SK-N-SH treated with all-trans-retinoic acid at 6 μM for 48 hours (cell line): Measurements from ENCODE around the gene ATL3.

ENCODE experiments used
- ATAC-seq: fragments of 200-7000 bp; cut with Tn5 transposase; 3 replicates; pipeline ENCODE4 v1.9.1; 2020; ENCODE audit warnings: mild to moderate bottlenecking, moderate library complexity
- ARNTL ChIP-seq: fragments of 450-650 bp; formaldehyde crosslinking; IDR thresholded peaks from 2 replicates; pipeline ENCODE4 v1.5.0; 2020; ENCODE audit warnings: low read depth, mild to moderate bottlenecking, moderate library complexity, borderline replicate concordance
- BACH2 ChIP-seq: fragments of 250-450 bp; sonication (Bioruptor Pico); IDR thresholded peaks from 2 replicates; pipeline ENCODE4 v1.9.0; 2021; ENCODE audit warnings: mild to moderate bottlenecking, borderline replicate concordance
- CSDC2 ChIP-seq: fragments of 250-450 bp; sonication (Bioruptor Pico); IDR thresholded peaks from 2 replicates; pipeline ENCODE4 v1.5.0; 2020; ENCODE audit warnings: mild to moderate bottlenecking, moderate library complexity
- ESRRG ChIP-seq: fragments of 250-450 bp; sonication (Bioruptor Pico); IDR thresholded peaks from 2 replicates; pipeline ENCODE4 v1.6.1; 2021; ENCODE audit warnings: mild to moderate bottlenecking
- GLIS3 ChIP-seq: fragments of 250-450 bp; sonication (Bioruptor Pico); IDR thresholded peaks from 2 replicates; pipeline ENCODE4 v1.5.0; 2020; ENCODE audit warnings: mild to moderate bottlenecking, moderate library complexity
- ISL1 ChIP-seq: fragments of 250-450 bp; sonication (Bioruptor Pico); IDR thresholded peaks from 2 replicates; pipeline ENCODE4 v2.1.2; 2022; ENCODE audit warnings: mild to moderate bottlenecking, moderate library complexity
- OSR1 ChIP-seq: fragments of 250-450 bp; sonication (Bioruptor Pico); IDR thresholded peaks from 2 replicates; pipeline ENCODE4 v1.8.0; 2022; ENCODE audit warnings: moderate library complexity, mild to moderate bottlenecking, inconsistent platforms
- PPARA ChIP-seq: fragments of 250-450 bp; sonication (Bioruptor Pico); IDR thresholded peaks from 2 replicates; pipeline ENCODE4 v1.5.0; 2020; ENCODE audit warnings: mild to moderate bottlenecking, borderline replicate concordance
- RARB ChIP-seq: fragments of 250-450 bp; sonication (Bioruptor Pico); IDR thresholded peaks from 2 replicates; pipeline ENCODE4 v1.8.0; 2021; ENCODE audit warnings: mild to moderate bottlenecking, moderate library complexity
- SNAI2 ChIP-seq: fragments of 250-450 bp; sonication (Bioruptor Pico); IDR thresholded peaks from 2 replicates; pipeline ENCODE4 v1.5.0; 2020; ENCODE audit warnings: mild to moderate bottlenecking, moderate library complexity
- TCF4 ChIP-seq: fragments of 250-450 bp; sonication (Bioruptor Pico); IDR thresholded peaks from 2 replicates; pipeline ENCODE4 v1.8.0; 2021; ENCODE audit warnings: mild to moderate bottlenecking, moderate library complexity, borderline replicate concordance
- TOX ChIP-seq: fragments of 250-450 bp; sonication (Bioruptor Pico); IDR thresholded peaks from 2 replicates; pipeline ENCODE4 v1.8.0; 2021; ENCODE audit warnings: mild to moderate bottlenecking, moderate library complexity, borderline replicate concordance
- ZC3H10 ChIP-seq: fragments of 250-450 bp; sonication (Bioruptor Pico); IDR thresholded peaks from 2 replicates; pipeline ENCODE4 v1.5.1; 2021; ENCODE audit warnings: mild to moderate bottlenecking, moderate library complexity
- ZFP3 ChIP-seq: fragments of 250-450 bp; sonication (Bioruptor Pico); IDR thresholded peaks from 2 replicates; pipeline ENCODE4 v1.5.0; 2020; ENCODE audit warnings: mild to moderate bottlenecking, moderate library complexity
- ZFP30 ChIP-seq: fragments of 450-650 bp; formaldehyde crosslinking; IDR thresholded peaks from 2 replicates; pipeline ENCODE4 v1.5.0; 2022; ENCODE audit warnings: mild to moderate bottlenecking, moderate library complexity
- ZNF565 ChIP-seq: fragments of 450-650 bp; formaldehyde crosslinking; conservative IDR thresholded peaks from 2 replicates; pipeline ENCODE4 v1.5.0; 2020; ENCODE audit warnings: low read depth, mild to moderate bottlenecking, moderate library complexity
- ZNF70 ChIP-seq: fragments of 450-650 bp; formaldehyde crosslinking; IDR thresholded peaks from 2 replicates; pipeline ENCODE4 v1.5.0; 2020; ENCODE audit warnings: mild to moderate bottlenecking, moderate library complexity
- TF ChIP-seq, protein P1 (sequence below): fragments of 250-450 bp; sonication (Bioruptor Pico); IDR thresholded peaks from 2 replicates; pipeline ENCODE4 v1.5.1; 2021; ENCODE audit warnings: mild to moderate bottlenecking, moderate library complexity
- TF ChIP-seq, protein P2 (sequence below): fragments of 250-450 bp; sonication (Bioruptor Pico); IDR thresholded peaks from 2 replicates; pipeline ENCODE4 v1.5.1; 2020; ENCODE audit warnings: low read depth, mild to moderate bottlenecking, moderate library complexity
- TF ChIP-seq, protein P3 (sequence below): fragments of 250-450 bp; sonication (Bioruptor Pico); IDR thresholded peaks from 2 replicates; pipeline ENCODE4 v1.5.0; 2020; ENCODE audit warnings: mild to moderate bottlenecking, moderate library complexity
- TF ChIP-seq, protein P4 (sequence below): fragments of 250-450 bp; sonication (Bioruptor Pico); IDR thresholded peaks from 2 replicates; pipeline ENCODE4 v1.8.0; 2021; ENCODE audit warnings: low read depth, mild to moderate bottlenecking, moderate library complexity, borderline replicate concordance

The ATL3 gene

DNA sequence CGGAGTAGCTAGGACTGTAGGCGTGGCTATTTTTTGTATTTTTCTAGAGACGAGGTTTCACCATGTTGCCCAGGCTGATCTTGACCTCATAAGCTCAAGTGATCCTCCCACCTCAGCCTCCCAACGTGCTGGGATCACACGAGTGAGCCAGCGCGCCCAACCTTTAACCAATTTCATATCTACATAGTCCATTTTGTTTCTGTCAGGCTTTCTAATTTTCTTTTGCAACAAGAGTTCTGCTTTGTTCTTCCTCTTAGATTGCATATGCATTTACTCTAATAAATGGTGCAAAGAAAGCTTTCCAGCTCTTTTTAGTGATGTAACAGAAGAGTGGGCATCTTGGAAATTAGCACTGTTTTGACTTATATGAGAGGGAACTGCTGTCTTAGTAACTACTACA lies 23.4 kb upstream of the ATL3 start:
- no peak for ATAC-seq
- TF ChIP-seq ARNTL (no peak), ZNF565 (CRISPR knock-in tag) (no peak), GLIS3 (CRISPR knock-in tag) (no peak), TOX (CRISPR knock-in tag) (no peak), PPARA (CRISPR knock-in tag) (no peak), OSR1 (CRISPR knock-in tag) (no peak), ZNF70 (CRISPR knock-in tag) (no peak), ZFP30 (CRISPR knock-in tag) (no peak), BACH2 (CRISPR knock-in tag) (no peak), TCF4 (CRISPR knock-in tag) (no peak), ZC3H10 (CRISPR knock-in tag) (no peak), ZFP3 (CRISPR knock-in tag) (no peak), SNAI2 (no peak), CSDC2 (CRISPR knock-in tag) (no peak)
- TF ChIP-seq, protein P1, sequence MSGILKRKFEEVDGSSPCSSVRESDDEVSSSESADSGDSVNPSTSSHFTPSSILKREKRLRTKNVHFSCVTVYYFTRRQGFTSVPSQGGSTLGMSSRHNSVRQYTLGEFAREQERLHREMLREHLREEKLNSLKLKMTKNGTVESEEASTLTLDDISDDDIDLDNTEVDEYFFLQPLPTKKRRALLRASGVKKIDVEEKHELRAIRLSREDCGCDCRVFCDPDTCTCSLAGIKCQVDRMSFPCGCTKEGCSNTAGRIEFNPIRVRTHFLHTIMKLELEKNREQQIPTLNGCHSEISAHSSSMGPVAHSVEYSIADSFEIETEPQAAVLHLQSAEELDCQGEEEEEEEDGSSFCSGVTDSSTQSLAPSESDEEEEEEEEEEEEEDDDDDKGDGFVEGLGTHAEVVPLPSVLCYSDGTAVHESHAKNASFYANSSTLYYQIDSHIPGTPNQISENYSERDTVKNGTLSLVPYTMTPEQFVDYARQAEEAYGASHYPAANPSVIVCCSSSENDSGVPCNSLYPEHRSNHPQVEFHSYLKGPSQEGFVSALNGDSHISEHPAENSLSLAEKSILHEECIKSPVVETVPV (CRISPR knock-in tag) = no peak
- TF ChIP-seq, protein P2, sequence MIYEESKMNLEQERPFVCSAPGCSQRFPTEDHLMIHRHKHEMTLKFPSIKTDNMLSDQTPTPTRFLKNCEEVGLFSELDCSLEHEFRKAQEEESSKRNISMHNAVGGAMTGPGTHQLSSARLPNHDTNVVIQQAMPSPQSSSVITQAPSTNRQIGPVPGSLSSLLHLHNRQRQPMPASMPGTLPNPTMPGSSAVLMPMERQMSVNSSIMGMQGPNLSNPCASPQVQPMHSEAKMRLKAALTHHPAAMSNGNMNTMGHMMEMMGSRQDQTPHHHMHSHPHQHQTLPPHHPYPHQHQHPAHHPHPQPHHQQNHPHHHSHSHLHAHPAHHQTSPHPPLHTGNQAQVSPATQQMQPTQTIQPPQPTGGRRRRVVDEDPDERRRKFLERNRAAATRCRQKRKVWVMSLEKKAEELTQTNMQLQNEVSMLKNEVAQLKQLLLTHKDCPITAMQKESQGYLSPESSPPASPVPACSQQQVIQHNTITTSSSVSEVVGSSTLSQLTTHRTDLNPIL = no peak
- TF ChIP-seq, protein P3, sequence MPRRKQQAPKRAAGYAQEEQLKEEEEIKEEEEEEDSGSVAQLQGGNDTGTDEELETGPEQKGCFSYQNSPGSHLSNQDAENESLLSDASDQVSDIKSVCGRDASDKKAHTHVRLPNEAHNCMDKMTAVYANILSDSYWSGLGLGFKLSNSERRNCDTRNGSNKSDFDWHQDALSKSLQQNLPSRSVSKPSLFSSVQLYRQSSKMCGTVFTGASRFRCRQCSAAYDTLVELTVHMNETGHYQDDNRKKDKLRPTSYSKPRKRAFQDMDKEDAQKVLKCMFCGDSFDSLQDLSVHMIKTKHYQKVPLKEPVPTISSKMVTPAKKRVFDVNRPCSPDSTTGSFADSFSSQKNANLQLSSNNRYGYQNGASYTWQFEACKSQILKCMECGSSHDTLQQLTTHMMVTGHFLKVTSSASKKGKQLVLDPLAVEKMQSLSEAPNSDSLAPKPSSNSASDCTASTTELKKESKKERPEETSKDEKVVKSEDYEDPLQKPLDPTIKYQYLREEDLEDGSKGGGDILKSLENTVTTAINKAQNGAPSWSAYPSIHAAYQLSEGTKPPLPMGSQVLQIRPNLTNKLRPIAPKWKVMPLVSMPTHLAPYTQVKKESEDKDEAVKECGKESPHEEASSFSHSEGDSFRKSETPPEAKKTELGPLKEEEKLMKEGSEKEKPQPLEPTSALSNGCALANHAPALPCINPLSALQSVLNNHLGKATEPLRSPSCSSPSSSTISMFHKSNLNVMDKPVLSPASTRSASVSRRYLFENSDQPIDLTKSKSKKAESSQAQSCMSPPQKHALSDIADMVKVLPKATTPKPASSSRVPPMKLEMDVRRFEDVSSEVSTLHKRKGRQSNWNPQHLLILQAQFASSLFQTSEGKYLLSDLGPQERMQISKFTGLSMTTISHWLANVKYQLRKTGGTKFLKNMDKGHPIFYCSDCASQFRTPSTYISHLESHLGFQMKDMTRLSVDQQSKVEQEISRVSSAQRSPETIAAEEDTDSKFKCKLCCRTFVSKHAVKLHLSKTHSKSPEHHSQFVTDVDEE (CRISPR knock-in tag) = no peak
- TF ChIP-seq, protein P4, sequence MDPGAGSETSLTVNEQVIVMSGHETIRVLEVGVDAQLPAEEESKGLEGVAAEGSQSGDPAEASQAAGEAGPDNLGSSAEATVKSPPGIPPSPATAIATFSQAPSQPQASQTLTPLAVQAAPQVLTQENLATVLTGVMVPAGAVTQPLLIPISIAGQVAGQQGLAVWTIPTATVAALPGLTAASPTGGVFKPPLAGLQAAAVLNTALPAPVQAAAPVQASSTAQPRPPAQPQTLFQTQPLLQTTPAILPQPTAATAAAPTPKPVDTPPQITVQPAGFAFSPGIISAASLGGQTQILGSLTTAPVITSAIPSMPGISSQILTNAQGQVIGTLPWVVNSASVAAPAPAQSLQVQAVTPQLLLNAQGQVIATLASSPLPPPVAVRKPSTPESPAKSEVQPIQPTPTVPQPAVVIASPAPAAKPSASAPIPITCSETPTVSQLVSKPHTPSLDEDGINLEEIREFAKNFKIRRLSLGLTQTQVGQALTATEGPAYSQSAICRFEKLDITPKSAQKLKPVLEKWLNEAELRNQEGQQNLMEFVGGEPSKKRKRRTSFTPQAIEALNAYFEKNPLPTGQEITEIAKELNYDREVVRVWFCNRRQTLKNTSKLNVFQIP (CRISPR knock-in tag) = no peak
- TF ChIP-seq, all 23 proteins: peak for 0

DNA sequence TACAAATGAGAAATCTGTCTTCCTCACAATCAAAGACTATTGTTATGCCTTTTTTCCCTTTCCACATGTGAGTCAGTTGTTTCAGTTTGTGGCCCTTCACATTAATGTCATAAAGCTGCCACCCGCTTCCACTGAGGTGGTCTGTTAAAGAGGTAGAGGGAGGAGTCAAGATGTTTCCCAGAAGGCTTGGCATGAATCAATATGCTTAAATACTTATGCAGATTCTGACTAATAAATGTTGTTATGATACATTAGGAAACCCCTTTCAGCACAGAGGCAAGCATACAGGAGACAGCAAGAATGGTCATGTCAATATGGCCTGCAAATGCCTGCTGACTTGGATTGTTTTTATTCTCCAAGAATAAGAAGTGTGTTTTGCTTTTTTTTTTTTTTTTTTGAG lies 16.7 kb upstream of the ATL3 start:
- ATAC-seq = no peak
- TF ChIP-seq PPARA (CRISPR knock-in tag) (no peak), OSR1 (CRISPR knock-in tag) (no peak), ZNF565 (CRISPR knock-in tag) (no peak), ZC3H10 (CRISPR knock-in tag) (no peak), ISL1 (CRISPR knock-in tag) (no peak), ZFP30 (CRISPR knock-in tag) (no peak), ARNTL (no peak), TOX (CRISPR knock-in tag) (no peak), TCF4 (CRISPR knock-in tag) (no peak), RARB (CRISPR knock-in tag) (no peak), SNAI2 (no peak), ESRRG (CRISPR knock-in tag) (no peak), ZFP3 (CRISPR knock-in tag) (no peak)
- TF ChIP-seq, protein P2 = no peak
- TF ChIP-seq, protein P3 (CRISPR knock-in tag) = no peak
- TF ChIP-seq, protein P1 (CRISPR knock-in tag) = no peak
